Bronchial epithelial cell (primary cell): ENCODE results near the gene C2CD2. TPM values are rescaled to one million over a fixed set of nuclear protein-coding genes. Genes with fewer than 3 reads are reported as not detected.
"Not testable (repeated sequence)": the region's sequence is repeated elsewhere in the genome, so short reads cannot be mapped to it uniquely, and the experiment has no call there.

Experiments
- DNase-seq: peaks from one replicate; pipeline ENCODE4 v3.0.0-alpha.2; 2010; ENCODE audit warnings: low read depth
- FAIRE-seq: peaks from 2 replicates; lab custom pipeline; 2011; peaks lifted over from hg19 to GRCh38; lab: Jason Lieb, UNC
- H3K27me3 ChIP-seq: 2 replicates; pipeline ENCODE4 v1.5.1; 2011; ENCODE audit warnings: low read length; ENCODE audit not compliant: control insufficient read depth, insufficient read depth
- H3K36me3 ChIP-seq: 2 replicates; pipeline ENCODE4 v1.5.1; 2011; ENCODE audit warnings: low read length; ENCODE audit not compliant: control insufficient read depth, insufficient read depth
- H3K4me3 ChIP-seq: 2 replicates; pipeline ENCODE4 v1.5.1; 2011; ENCODE audit warnings: mild to moderate bottlenecking, low read depth, low read length, control low read depth
- CTCF ChIP-seq: IDR thresholded peaks from 2 replicates; pipeline ENCODE4 v1.5.1; 2011; ENCODE audit warnings: mild to moderate bottlenecking, moderate library complexity, low read length, control low read depth, inconsistent platforms; ENCODE audit not compliant: insufficient read depth, severe bottlenecking
- total RNA-seq: library from RNA; depleted of rRNA; stranded (reverse); fragments of >200 nt; gene quantifications from 2 replicates; pipeline ENCODE4 v1.2.1, GENCODE V29; 2014

C2CD2 gene
- total RNA-seq, 1 donor from 2014 or later: 6.6 TPM

DNA sequence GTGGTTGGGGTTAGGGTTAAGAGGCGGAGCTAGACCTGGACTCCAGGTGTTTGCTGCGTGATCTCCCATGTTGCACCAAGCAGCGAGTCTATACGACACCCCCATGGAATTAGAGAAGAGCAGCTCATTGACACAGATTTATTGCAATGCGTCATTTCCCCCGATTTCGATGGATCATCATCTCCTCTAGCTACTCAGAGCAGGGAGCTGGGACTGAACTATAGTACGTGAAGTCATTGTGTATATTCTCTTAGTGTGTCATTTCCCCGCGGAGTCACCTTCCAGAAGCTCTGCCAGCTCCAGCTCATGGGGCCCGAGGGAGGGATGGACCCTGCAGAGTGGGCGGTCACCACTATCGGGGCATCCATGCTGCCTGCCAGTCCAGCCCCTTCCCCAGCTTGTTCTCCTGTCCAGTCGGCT, 7.5 kb upstream of the C2CD2 start:
- no peak for TF ChIP-seq CTCF
- Histone ChIP-seq H3K36me3 (no peaks in the 10 kb centered on the region), H3K4me3 (no peak overlapping the region), H3K27me3 (peaks cover 5% of the 10 kb centered on the region)
- FAIRE-seq (no peak), DNase-seq (no peak)

DNA sequence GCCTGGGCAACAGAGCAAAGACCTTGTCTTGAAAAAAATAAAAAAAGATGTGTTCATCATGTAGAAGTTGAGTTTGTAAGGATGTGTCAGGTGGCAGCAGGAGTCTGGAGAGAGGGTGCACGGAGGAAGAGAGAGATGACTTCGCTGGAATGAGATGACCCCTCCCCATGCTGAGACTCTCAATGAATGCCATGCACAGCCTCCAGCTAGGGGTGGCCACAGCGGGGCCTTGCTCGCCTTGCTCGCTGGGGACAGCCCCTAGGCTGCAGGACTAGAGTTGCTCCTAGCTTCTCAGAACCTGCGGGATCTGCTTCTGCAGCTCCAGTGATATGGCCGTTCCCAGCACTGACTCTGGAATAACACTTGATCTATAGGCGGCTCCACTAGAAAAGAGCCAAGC, 6.6 kb upstream of the C2CD2 start:
- no peak for FAIRE-seq
- no peak for DNase-seq
- H3K4me3 ChIP-seq: no peak overlapping the region

GRCh38 chr21:41959697-41960096, 5.9 kb upstream of the C2CD2 start:
- FAIRE-seq, H3K4me3 ChIP-seq, H3K27me3 ChIP-seq: not testable (repeated sequence)

More for the DNA sequence above, 6.6 kb upstream of the C2CD2 start:
- no peaks in the 10 kb centered on the region for H3K36me3 ChIP-seq
- TF ChIP-seq CTCF: no peak
- H3K27me3 ChIP-seq: peaks cover 5% of the 10 kb centered on the region

DNA sequence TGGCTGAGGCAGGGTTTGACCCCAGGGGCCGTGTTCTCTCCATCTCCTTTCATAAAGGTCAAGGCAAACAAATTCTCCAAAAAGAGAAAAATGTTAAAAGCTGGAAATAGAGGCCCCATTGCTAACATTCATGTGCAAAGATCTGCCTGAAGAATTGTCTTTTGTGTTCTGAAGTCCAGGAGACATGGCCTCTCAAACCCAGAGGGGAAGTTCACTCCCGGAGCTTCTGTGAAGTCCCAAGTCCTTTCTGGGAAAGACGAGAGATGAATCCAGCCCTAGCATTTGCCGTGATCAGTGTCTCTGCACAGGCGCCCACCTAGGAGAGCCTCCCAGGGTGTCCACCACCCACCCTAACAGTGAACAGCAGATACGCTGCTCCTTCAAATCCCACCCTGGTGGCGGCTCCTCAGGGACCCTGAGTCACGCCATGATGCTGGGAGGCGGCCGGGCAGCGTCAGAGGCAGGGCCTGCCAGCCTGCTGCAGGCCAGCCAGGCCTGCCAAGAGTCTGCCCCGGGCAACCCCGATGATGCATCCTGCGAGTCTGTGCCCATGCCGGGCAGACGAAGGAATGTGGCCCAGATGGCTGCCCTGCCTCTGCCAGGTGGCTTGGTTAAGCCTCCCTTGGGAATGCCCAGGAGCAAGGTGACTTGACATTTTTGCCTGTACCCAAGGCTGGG, 5.2 kb upstream of the C2CD2 start:
- Histone ChIP-seq H3K36me3 (no peaks in the 10 kb centered on the region), H3K27me3 (peaks cover 2% of the 10 kb centered on the region), H3K4me3 (no peak overlapping the region)
- FAIRE-seq (no peak), DNase-seq (peak; percentile 60)
- no peak for TF ChIP-seq CTCF

More at GRCh38 chr21:41959697-41960096, 5.9 kb upstream of the C2CD2 start:
- not testable (repeated sequence) for H3K36me3 ChIP-seq, DNase-seq

DNA sequence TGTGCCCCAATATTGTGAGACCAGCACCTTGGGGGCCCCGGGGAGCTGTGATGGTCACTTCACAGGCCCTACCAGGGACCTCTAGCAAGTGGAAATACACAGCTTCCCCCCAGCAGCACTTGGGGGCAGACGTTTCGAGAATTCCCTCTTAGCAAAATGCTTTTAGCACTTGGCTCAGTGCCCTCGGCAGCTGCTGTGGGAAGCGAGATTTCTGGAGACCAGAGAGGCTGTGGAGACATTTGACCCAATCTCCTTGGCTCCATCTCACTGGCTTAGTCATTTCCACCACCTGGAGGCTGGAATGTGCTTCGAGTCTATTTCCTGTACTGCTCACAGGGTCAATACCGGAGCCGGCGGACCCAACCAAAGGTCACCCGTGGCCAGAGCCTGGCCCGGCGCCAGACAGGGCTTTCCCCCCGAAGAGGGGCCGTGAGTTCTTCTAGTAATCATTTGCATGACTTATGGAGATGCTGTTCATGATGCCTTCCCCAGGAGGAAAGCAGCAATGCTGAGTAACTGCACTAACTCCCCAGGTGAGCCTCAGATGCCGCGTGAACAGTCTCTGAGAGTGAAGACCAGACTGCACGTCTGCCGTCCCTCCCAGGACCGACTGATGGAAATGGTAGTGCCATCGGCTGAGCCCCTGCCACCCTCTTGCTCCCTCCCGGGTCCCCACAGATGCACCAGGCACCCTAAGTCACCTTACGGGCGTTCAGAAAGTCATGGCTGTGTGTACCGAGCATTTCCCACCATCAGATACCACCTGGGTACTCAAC, 4.4 kb upstream of the C2CD2 start:
- FAIRE-seq (no peak), DNase-seq (peak; percentile 74)
- H3K4me3 ChIP-seq: no peak overlapping the region
- no peaks in the 10 kb centered on the region for H3K36me3 ChIP-seq
- peak; percentile 60 for TF ChIP-seq CTCF
- H3K27me3 ChIP-seq: no peaks in the 10 kb centered on the region

DNA sequence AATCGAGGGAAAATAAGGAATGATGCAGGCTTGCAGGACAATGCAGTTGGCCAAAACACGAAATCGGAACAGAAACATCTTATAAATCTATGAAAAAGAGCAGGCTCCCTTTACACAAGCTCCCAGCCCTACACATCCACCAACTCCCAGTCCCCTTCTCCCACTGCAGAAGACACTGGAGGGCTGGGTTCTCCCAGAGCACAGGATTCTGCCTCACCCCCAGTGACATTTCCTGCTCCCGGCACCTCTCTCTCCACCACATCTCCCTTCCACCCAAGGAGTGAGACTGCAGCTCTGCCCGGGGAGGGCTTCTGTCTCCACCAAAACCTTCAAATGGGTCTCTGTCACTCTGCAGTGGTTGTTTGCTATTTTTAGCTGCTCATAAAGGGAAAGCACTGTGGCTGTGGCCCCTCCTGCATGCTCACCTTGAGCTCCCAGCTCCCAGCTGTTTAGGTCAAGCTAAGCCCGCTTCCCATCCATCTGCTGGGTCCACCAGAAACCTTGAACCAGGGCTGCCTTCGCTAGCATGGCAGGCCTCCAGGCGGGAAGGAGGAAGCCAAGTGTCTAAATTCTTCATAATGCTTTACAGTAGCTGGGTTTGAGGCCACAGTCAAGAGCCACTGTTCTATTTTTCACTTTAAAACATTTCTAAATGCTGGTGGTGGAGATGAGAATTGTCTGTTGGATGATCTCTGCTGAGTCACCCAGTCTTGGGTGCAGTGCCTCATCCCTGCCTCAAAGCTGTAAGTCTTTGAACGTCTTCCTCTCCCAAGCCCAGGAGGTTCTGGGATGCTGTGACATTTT, 3.3 kb upstream of the C2CD2 start:
- Histone ChIP-seq H3K36me3 (no peaks in the 10 kb centered on the region), H3K4me3 (no peak overlapping the region), H3K27me3 (no peaks in the 10 kb centered on the region)
- FAIRE-seq: no peak
- DNase-seq: peak; percentile 54
- no peak for TF ChIP-seq CTCF
